ENCODE measurements around the gene PRXL2C. TPM values are rescaled to one million over a fixed set of nuclear protein-coding genes. Genes with fewer than 3 reads are reported as not detected.
A peak's percentile ranks its signal among the peaks of the same experiment; 100 is the strongest.

PRXL2C gene
- total RNA-seq, 1 donor from 2014 or later, result 4.6 TPM

GRCh38 chr9:96605328-96605727 lies 49.8 kb downstream of the PRXL2C start:
- Mint-ChIP-seq H3K27me3 (ENCODE audit: low read depth) (no peaks in the 10 kb centered on the region), H3K27ac (no peak overlapping the region)
- DNase-seq (ENCODE audit: low spot score in 2 of 2, unreplicated experiment in 2 of 2), result no peak

GRCh38 chr9:96604004-96604319 lies 51.2 kb downstream of the PRXL2C start:
- peaks cover 4% of the 10 kb centered on the region for H3K9me3 Mint-ChIP-seq
- TF ChIP-seq CTCF (IDR thresholded peaks at IDR 0.05; ENCODE audit: unreplicated experiment), result no peak

More at GRCh38 chr9:96605328-96605727, 49.8 kb downstream of the PRXL2C start:
- peaks cover 4% of the 10 kb centered on the region for H3K9me3 Mint-ChIP-seq
- no peak for TF ChIP-seq CTCF (IDR thresholded peaks at IDR 0.05; ENCODE audit: unreplicated experiment)
- no peak overlapping the region for H3K4me3 Mint-ChIP-seq
- H3K4me1 Mint-ChIP-seq, result peaks cover 12% of the 10 kb centered on the region
- H3K36me3 Mint-ChIP-seq, result peaks cover 1% of the 10 kb centered on the region

GRCh38 chr9:96603305-96604003 lies 51.7 kb downstream of the PRXL2C start:
- Mint-ChIP-seq H3K4me3 (no peak overlapping the region), H3K9me3 (peaks cover 4% of the 10 kb centered on the region), H3K36me3 (peaks cover 1% of the 10 kb centered on the region), H3K27ac (peak overlapping the region; percentile 31), H3K4me1 (peaks cover 12% of the 10 kb centered on the region), H3K27me3 (ENCODE audit: low read depth) (no peaks in the 10 kb centered on the region)
- DNase-seq (ENCODE audit: low spot score in 2 of 2, unreplicated experiment in 2 of 2), result no peak
- TF ChIP-seq CTCF (IDR thresholded peaks at IDR 0.05; ENCODE audit: unreplicated experiment), result no peak

More at GRCh38 chr9:96604004-96604319, 51.2 kb downstream of the PRXL2C start:
- Mint-ChIP-seq H3K36me3 (peaks cover 1% of the 10 kb centered on the region), H3K27ac (peak overlapping the region; percentile 31), H3K27me3 (ENCODE audit: low read depth) (no peaks in the 10 kb centered on the region), H3K4me1 (peaks cover 12% of the 10 kb centered on the region), H3K4me3 (no peak overlapping the region)
- no peak for DNase-seq (ENCODE audit: low spot score in 2 of 2, unreplicated experiment in 2 of 2)

GRCh38 chr9:96599298-96599697 lies 55.8 kb downstream of the PRXL2C start:
- Mint-ChIP-seq H3K9me3 (peaks cover 7% of the 10 kb centered on the region), H3K36me3 (peaks cover 1% of the 10 kb centered on the region), H3K27ac (no peak overlapping the region), H3K4me1 (peaks cover 13% of the 10 kb centered on the region), H3K4me3 (no peak overlapping the region), H3K27me3 (ENCODE audit: low read depth) (no peaks in the 10 kb centered on the region)
- DNase-seq (ENCODE audit: low spot score in 2 of 2, unreplicated experiment in 2 of 2), result no peak
- TF ChIP-seq CTCF (IDR thresholded peaks at IDR 0.05; ENCODE audit: unreplicated experiment), result no peak

- Mint-ChIP-seq H3K4me3 (no peak overlapping the region), H3K36me3 (peaks cover 1% of the 10 kb centered on the region), H3K27me3 (ENCODE audit: low read depth) (no peaks in the 10 kb centered on the region), H3K4me1 (peaks cover 5% of the 10 kb centered on the region), H3K9me3 (peaks cover 3% of the 10 kb centered on the region), H3K27ac (peak overlapping the region; percentile 73)
- TF ChIP-seq CTCF (IDR thresholded peaks at IDR 0.05; ENCODE audit: unreplicated experiment), result no peak
- no peak for DNase-seq (ENCODE audit: low spot score in 2 of 2, unreplicated experiment in 2 of 2)
Measured at GRCh38 chr9:96596601-96597111, 58.5 kb downstream of the PRXL2C start.

Other genes starting within 250 kb of the PRXL2C start
- gene ZNF367, start 236.9 kb downstream of the PRXL2C start, total RNA-seq, result 4.4 to 4.9 TPM (median 4.5 TPM) in 3 replicates
- gene HABP4, start 205.1 kb downstream of the PRXL2C start, total RNA-seq, result 14.8 to 15.5 TPM (median 15.4 TPM) in 3 replicates
- gene CDC14B, start 35.5 kb downstream of the PRXL2C start, total RNA-seq, result 39.0 to 40.1 TPM (median 39.3 TPM) in 3 replicates
- gene ZNF510, start 122.8 kb upstream of the PRXL2C start, total RNA-seq, result 12.1 to 14.9 TPM (median 13.3 TPM) in 3 replicates
- 9.9 to 10.8 TPM (median 10.6 TPM) in 3 replicates for gene ZNF782, start 199.2 kb upstream of the PRXL2C start, total RNA-seq